Measurements from ENCODE around the gene HIVEP3. TPM values are rescaled to one million over a fixed set of nuclear protein-coding genes. Genes with fewer than 3 reads are reported as not detected.

The HIVEP3 gene
- total RNA-seq, 1 donor from 2014 or later: 6.4 TPM

DNA sequence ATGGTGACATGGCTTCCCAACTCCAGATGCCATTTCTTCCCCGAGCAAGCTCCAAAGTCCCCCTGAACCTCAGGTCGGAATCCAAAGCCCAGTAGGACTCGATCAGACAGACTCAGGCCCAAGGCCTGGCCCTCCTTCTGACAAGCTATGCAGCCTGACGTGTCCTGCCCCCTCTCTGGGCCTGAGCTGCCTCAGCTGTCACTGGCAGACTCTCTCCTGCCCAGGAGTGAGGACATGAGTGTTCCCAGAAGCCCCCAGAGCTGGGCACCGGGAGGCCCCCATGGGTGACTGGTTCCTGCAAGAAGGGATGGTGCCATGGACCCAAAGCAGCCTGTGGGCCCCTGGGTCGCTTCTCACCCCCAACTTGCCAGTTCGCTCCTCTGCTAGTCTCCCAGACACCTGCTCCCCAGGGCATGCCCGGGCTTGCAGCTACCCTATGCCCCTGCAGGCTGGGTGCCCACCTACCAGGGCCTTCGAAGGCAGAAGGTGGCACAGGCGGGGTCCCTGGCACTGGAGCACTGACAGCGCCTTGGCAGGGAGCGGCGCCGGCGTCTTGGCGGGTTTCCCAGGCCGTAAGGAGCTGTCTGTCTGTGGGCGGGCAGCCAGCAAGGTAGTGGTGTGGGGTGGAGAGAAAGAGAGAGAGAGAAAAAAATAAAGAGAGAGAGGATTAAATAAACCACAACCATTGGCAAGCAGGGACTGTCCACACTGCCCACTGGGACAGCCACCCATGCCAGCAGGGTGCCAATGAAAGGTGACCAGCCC lies 436.5 kb downstream of the HIVEP3 start:
- intact Hi-C loops (cut with DNase I): no loop called here
- no peak for ATAC-seq (ENCODE audit: poor library complexity)
- no peak for DNase-seq

DNA sequence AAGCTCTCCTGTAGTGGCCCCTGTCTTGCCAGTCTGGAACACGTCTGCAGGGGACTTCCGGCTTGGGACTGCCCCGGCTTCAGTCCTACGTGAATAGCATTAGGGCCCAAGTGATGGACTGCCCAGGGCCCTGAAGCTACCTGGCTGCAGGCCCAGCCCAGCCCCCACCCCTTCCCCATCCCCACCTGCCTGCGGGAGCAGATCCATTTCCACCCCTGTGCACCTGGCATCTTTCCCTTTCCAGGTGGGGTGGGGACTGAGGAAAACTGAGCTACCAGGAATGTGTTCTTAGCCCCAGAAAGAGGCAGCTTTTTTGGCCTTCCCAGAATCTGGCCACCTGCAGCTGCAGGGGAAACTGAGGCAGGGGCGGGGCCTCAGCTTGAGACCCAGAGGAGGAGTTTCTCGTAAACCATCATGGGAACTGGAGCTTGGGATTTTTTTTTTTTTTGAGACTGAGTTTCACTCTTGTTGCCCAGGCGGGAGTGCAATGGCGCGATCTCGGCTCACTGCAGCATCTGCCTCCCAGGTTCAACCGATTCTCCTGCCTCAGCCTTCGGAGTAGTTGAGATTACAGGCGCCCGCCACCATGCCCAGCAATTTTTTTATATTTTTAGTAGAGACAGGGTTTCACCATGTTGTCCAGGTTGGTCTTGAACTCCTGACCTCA lies 437.5 kb downstream of the HIVEP3 start:
- intact Hi-C loops (cut with DNase I): no loop called here
- ATAC-seq (ENCODE audit: poor library complexity) (no peak), DNase-seq (no peak)

DNA sequence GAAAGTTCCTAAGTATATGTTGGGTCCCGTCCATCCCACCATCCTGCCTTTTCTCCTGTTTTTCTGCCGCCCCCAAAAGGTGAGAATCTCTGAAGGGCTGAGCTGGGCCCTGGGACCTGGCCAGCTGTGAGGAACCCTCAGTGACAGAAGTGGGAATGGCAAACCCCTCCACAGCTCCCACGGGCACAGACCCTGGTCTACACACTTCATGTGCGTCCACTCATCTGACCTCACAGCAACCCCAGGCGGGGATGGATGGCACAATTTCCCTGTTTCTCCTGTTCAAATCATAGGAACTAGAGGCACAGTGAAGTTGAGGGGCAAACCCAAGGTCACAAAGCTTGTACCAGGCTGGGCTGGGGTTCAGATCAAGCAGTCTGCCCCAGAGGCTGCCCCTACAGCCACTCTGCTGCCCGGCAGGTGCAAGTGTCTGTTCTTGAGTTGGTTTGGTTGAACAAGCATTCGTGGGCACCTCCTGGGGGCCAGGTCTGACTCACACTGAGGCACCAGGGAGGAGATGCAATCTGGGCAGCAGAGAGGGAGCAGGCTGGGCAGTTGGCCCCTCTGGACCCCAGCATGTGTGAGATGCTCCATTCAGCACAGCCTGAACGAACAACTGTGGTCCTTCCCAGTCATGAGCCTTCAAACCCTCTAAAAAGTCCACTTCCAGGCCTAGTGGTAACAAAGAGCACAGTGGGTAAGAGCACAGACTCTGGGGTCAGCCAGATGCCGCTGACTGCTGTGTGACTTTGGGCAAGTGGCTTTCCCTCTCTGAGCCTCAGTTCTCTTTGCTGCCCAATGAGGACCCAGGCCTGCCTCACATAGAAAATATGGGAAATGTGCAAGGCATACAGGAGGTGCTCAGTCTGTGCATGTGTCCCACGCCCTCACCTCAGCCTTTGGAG lies 438.3 kb downstream of the HIVEP3 start:
- DNase-seq: no peak
- intact Hi-C loops (cut with DNase I): no loop called here

DNA sequence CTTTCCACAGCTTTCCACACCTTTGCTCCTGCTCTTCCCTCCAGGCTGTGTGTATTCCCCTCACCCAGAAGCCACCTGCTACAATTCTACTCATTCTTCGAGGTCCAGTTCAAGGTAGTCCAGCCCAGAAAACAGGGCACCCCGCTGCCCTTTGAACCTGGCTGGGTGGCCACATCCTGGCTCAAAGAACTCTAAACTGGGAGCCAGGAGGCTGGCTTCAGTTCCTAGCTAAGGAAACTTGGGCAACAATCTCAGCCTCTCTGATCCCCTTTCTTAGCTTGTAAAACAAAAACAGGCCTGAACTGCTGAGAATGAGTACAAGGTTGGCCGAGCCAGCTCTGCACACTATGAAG lies 438.9 kb downstream of the HIVEP3 start:
- ATAC-seq (ENCODE audit: poor library complexity): no peak
- intact Hi-C loops (cut with DNase I): no loop called here
- no peak for DNase-seq

More for the DNA sequence above, 438.3 kb downstream of the HIVEP3 start:
- no peak for ATAC-seq (ENCODE audit: poor library complexity)

DNA sequence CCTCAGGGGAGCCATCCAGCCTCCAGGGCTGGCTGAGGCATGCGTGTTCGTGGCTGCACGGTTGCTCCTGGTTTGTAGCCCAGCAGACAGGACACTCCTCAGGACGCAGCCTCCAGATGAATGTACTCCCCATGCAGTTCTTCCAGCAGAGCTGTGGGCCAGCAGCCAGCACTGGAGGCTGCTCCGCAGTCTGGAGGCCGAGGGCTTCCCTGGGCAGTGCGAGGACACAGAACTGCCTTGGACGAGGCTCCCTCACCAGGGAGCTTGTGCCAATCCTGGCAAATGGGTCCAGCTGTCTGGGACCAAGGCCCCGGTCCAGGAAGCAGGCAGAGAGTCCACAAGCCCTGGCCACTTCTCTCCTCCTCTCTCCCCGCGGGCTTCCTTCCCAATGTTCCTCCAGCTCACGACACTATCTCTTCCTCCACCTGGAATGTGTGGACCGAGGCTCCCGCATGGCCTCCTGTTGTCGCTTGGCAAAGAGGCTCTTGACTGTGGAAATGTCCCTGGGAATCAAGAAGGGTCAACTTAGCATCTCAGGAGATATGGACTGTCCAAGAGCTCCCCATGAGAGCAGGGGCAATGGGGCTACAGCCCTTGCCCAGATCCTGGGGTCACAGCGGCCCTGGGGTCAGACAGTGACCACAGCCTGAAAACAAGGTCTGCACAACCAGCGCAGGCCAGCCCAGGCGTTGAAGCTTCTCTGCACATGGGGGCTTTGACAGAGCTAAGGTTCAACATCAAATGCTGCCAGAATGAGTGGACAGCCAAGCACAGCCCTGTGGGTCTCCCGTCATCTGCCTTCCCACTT lies 439.5 kb downstream of the HIVEP3 start:
- peak; percentile 82 for DNase-seq
- peak; percentile 40 for ATAC-seq (ENCODE audit: poor library complexity)
- intact Hi-C loops (cut with DNase I): no loop called here

DNA sequence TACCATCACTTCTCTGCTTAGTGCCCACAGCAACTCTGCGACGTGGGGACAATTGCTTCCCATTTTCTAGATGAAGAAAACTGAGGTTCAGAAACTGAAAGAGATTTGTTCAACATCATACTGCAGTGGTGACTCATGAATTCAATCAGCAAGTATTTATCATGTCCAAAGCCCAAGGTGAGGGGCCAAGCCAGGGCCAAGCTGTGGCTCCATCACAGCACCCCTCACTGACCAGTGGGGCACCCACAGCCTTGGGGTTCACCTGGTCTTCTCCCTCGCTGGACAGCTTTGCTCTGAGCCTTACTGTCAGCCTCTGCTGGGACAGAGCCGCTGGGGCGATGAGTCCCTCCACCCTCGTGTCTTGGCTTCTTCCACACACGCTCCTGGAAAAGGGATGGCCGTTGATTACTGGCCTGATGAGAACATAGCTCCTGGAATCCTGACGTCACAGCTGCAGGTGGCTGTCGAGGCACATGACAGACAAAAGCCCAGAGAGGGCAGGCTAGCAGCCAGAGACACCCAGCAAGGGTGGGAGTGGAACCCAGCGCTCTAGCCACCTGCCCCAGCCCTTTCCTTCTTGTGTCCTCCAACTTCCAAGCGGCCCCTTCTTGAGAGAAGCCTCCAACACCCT lies 440.5 kb downstream of the HIVEP3 start:
- ATAC-seq (ENCODE audit: poor library complexity): no peak
- DNase-seq: no peak
- intact Hi-C loops (cut with DNase I): no loop called here

DNA sequence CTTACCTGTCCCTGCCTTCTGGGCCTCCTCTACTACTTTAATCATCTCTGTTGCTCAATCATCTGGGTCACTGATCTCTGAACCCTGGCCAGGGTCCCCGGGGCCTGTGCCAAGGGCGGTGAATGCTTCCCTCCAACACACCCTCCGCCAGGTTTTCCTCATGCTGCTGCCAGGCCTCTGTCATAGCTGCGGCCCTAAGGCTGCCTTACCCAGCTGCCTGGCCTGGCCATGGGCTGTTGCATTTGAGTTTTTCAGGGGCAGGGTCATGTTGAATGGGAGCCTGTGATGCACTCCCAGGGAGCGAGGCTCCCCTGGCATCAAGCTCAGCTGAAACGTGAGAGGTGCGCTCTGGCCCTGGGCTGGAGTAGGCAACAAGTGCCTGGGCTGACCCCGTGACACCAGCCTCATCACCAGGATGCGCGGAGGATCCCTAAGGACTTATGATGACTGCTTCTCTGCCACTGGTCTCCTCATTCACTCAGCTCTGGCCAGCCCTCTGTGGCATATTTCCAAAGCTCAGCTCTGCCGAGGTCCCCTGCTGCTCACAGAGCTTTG lies 441.8 kb downstream of the HIVEP3 start:
- DNase-seq (peak; percentile 59), ATAC-seq (ENCODE audit: poor library complexity) (peak; percentile 34)
- intact Hi-C loops (cut with DNase I): no loop called here

DNA sequence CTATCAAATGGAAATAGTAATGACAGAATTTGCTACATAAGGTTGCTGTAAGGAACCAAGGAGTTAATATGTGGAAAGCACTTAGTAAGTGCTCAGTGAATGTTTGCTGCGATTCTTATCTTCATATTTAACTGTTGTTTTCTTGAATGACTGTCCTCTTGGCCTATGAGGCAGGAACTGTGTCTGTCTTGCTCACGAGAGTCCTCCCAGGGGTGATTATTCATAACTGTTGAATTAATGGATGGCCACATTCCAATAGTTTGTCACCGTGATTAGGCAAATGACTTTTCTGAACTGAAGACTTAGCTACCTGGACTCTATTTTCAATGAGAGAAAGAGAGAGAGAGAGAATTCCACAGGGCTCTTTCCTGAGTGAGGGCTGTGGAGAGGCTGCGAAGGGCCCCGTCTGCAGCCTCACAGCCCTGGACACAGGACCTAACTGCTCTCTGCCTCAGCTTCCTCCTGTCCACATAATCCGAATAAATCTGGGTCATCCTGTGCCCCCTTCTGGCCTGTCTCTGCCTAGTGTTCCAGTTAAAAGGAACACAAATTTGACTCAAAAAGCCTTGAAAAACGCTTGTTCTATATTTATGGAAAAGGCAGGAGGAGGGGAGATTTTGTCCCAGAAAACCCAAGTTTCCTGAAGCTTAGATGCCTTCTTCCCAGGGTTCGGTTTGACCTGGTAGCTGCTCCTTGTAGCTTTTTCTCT lies 442.7 kb downstream of the HIVEP3 start:
- DNase-seq: no peak
- intact Hi-C loops (cut with DNase I): no loop called here
- no peak for ATAC-seq (ENCODE audit: poor library complexity)

DNA sequence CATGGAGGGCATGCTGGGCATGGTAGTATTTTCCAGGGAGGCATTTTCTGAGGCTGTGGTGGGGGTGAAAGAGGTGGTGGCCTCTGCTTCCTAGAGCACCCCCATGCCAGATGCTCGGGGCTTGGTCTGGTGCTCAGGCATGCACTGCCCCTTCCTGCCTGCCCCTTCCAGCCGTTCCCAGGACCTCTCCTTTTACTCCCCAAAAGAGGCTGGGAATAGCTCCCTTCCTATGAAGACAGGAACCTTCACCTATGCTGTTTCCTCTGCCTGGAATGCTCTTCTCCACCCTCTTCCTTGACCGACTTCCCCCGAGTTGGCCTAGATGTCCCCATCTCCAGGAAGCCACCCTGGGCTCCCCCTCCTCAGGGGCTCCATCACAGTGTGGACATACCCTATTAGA lies 443.4 kb downstream of the HIVEP3 start:
- ATAC-seq (ENCODE audit: poor library complexity): no peak

DNA sequence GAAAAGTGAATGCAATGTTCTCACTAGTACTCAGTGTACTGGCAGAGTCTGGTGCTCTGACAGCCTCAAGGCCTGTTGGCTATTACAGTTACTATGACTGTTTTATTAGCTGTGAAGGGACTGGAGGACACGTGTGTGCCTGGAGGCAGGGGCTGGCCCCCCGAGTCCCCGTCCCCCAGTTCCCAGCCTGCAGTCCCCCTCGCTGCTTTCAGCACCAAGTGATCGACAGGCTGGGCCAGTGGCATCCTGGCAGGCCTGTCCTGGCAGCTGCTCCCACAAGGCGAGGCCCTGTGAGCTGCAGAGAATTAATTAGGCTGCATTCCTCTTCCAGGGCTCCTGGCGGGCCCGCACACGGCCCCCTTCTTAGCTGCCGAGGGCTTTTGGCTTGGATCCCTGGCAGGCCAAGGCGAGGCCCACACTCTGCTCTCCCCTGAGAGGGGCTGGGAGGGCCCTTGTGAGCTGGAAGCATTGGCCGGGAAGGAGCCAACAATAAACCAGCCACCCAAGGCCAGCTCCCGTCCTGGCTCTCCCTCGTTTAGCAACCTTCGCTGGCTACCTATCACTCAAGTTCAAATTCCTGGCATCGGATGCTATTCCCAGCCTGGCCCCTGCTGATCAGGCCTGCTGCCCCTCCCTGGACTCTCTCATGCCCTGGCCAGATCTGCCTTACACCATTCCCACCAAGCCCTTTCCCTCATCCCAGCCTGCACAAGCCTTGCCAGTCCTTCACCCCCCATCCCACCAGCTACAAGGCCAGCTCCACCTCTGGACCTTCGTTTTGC lies 444.0 kb downstream of the HIVEP3 start:
- intact Hi-C loops (cut with DNase I): no loop called here
- ATAC-seq (ENCODE audit: poor library complexity) (peak; percentile 73), DNase-seq (peak; percentile 68)

More for the DNA sequence above, 443.4 kb downstream of the HIVEP3 start:
- intact Hi-C loops (cut with DNase I): no loop called here
- DNase-seq: no peak

DNA sequence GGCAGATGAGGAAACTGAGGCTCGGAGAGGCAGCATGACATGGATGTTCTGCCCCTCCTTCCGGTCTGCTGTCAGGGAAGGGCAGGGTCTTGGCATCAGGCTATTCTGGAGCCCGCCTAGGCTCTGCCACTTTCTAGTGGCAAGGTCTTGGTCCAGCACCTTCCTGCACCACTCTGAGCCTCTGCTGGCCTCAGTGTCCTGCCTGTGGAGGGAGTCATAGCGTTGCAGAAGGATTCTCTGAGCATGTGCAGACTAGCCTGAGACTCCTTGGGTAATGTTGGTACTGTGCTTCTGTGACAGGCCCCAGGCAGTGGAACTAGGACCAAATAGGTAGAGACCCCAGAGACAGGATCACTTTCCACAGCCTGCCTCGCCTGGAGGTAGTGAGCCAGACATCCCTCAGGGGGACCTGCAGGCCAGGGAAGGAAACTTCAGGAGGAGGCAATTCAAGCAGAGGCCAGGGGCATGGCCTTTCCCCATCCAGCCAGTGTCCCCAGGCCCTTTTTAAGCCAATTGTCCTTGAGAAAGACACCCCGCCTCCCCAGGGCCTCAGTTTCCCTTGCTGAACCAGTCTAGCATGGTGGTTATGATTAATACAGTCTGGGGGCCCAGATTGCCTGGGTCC lies 444.9 kb downstream of the HIVEP3 start:
- intact Hi-C loops (cut with DNase I): no loop called here

DNA sequence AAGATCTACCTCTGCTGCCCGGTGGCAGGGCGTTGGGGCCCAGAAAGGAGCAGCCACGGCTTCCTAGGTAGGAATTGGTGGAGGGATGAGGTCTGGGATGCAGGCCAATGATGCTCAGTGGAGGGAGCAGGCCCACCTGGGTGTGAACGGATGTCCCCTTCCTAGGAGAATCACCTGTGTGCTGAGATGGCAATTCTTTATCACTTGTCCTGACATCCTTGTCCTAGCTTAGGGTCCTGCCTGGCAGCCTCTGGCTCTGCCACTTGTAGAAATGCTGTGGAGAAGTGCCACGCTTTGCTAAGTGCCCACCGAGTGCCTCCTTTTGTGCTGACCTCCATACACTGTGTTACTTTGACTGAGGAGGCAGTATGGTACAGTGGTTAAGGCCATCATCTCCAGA lies 447.1 kb downstream of the HIVEP3 start:
- DNase-seq: no peak
- no peak for ATAC-seq (ENCODE audit: poor library complexity)
- intact Hi-C loops (cut with DNase I): no loop called here

More for the DNA sequence above, 444.9 kb downstream of the HIVEP3 start:
- DNase-seq (no peak), ATAC-seq (ENCODE audit: poor library complexity) (no peak)

DNA sequence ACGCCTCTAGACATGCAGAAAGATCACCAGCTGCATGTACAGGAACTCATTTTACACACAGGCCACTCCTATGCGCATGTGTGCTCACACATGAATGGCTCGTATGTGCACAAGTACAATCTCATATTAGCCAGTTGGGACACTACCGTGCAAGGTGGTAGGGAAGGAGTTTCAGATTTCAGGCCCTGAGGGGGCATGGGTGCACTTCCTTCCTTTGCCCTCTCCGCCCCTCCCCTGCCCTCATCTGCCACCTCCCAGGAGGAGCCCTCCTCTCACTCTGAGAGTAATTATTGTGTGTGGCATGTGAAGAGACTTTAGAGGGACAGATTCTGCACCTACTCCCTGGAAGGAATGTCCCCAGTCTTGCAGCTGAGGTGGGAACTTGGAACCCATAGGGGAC lies 449.0 kb downstream of the HIVEP3 start:
- DNase-seq: no peak
- intact Hi-C loops (cut with DNase I): no loop called here
- no peak for ATAC-seq (ENCODE audit: poor library complexity)

DNA sequence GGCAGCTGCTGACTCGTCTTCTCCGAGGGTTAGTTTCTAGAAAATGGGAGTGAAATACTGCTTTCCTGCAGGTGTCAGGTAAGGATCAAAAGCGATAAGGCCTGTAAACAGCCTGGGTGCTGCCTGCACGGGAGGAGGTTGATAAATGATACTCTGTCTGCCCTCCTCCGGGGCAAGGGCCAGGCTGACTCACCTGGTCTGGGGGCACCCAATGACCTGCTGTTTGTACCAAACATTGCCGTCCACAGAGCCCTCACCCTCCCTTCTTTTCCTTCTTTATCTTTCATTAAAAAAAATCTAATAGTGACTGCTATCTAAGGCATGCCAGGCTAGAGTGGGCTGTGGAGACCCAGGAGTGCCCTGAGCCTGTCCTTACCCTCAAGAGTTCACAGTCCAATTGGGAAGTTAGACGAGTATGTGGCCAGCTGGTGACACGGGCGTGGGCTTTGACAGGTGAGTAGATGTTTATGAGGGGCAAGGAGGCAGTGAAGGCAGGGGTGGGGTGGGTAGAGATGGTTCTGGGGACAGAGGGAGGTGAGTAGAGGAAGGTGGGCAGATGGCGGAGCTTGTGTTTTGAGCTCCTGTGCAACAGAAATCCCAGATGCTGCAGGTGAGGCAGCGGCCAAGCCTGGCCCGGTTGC lies 450.5 kb downstream of the HIVEP3 start:
- intact Hi-C loops (cut with DNase I): no loop called here
- ATAC-seq (ENCODE audit: poor library complexity): no peak
- no peak for DNase-seq

DNA sequence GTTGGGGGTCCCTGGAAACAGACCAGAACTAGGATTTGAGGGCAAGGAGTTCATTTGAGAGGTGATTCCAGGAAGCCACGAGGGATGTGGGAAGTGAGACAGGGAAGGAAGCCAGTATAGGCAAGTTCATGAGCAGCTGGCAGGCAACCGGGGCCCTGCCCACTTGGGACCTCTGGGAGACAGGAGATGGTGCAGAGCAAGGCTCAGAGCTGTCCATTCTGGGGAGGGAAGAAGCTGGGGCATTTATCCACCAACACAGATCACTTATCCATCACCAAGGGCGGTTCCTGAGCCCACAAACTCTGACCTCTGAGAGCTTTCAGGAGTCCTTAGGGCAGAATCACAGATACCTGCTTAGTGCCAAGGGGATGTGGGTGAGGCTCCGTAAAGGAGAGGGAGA lies 451.0 kb downstream of the HIVEP3 start:
- DNase-seq (no peak), ATAC-seq (ENCODE audit: poor library complexity) (no peak)
- intact Hi-C loops (cut with DNase I): no loop called here

DNA sequence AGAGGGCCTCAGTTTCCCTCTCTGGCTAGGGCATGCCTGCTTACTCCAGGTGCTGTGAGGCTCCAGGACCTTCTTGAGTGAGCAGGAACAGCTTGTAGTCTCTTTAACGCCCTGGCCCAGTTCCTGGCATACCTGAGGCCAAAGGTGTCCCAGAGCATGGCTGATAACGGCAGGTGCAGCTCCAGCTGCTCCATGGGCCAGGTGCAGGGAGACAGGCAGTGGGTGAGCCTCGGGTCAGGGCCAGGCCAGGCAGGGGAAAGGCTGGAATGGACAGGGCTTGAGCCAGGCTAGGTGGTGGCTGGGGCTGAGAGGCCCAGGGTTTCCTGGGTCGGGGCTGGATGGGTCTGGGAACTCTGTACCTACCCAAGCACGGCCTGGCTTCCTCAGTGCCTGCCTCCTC lies 452.6 kb downstream of the HIVEP3 start:
- ATAC-seq (ENCODE audit: poor library complexity) (no peak), DNase-seq (no peak)
- intact Hi-C loops (cut with DNase I): no loop called here
